T follicular helper cell (primary cell): ENCODE results near the gene ANO10.
"Not testable (repeated sequence)": the region's sequence is repeated elsewhere in the genome, so short reads cannot be mapped to it uniquely, and the experiment has no call there.

ENCODE experiments used
- DNase-seq: peaks from one replicate; pipeline ENCODE4 v3.0.0-alpha.2; 2020; ENCODE audit warnings: low read depth
- total RNA-seq, 2 experiments: gene quantifications; one replicate each; lab custom pipeline; 2026; lab: John Stamatoyannopoulos, UW

Gene ANO10, protein sequence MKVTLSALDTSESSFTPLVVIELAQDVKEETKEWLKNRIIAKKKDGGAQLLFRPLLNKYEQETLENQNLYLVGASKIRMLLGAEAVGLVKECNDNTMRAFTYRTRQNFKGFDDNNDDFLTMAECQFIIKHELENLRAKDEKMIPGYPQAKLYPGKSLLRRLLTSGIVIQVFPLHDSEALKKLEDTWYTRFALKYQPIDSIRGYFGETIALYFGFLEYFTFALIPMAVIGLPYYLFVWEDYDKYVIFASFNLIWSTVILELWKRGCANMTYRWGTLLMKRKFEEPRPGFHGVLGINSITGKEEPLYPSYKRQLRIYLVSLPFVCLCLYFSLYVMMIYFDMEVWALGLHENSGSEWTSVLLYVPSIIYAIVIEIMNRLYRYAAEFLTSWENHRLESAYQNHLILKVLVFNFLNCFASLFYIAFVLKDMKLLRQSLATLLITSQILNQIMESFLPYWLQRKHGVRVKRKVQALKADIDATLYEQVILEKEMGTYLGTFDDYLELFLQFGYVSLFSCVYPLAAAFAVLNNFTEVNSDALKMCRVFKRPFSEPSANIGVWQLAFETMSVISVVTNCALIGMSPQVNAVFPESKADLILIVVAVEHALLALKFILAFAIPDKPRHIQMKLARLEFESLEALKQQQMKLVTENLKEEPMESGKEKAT
- 7.2 to 10.9 reads per million in 2 experiments for total RNA-seq

- DNase-seq: peak; percentile 86
These were observed at the start of gene ANO10 for GRCh38 chr3:43621656-43622432. TSS of gene ANO10 (minus strand) at chr3:43622011. CDS start at chr3:43605852, 16,159 bp downstream.

- DNase-seq: no peak
These were observed 49.1 kb upstream of the ANO10 start for GRCh38 chr3:43670635-43671522.

DNA sequence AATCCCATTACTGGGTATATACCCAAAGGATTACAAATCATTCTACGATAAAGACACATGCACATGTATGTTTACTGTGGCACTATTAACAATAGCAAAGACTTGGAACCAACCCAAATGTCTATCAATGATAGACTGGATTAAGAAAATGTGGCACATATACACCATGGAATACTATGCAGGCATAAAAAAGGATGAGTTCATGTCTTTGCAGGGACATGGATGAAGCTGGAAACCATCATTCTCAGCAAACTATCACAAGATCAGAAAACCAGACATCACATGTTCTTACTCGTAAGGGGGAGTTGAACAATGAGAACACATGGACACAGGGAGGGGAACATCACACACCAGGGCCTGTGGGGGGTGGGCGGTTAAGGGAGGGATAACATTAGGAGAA lies 43.2 kb upstream of the ANO10 start:
- not testable (repeated sequence) for DNase-seq

DNA sequence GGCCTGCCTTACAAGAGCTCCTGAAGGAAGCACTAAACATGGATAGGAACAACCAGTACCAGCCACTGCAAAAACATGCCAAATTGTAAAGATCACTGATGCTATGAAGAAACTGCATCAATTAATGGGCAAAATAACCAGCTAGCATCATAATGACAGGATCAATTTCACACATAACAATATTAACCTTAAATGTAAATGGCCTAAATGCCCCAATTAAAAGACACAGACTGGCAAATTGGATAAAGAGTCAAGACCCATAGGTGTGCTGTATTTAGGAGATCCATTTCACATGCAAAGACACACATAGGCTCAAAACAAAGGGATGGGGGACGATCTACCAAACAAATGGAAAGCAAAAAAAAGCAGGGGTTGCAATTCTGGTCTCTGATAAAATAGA lies 39.6 kb upstream of the ANO10 start:
- not testable (repeated sequence) for DNase-seq

GRCh38 chr3:43659250-43659880 lies 37.6 kb upstream of the ANO10 start:
- no peak for DNase-seq

- DNase-seq: not testable (repeated sequence)
These were observed 34.6 kb upstream of the ANO10 start for GRCh38 chr3:43656390-43656789.

- DNase-seq: no peak
These were observed 28.5 kb upstream of the ANO10 start for GRCh38 chr3:43650345-43650744.

DNA sequence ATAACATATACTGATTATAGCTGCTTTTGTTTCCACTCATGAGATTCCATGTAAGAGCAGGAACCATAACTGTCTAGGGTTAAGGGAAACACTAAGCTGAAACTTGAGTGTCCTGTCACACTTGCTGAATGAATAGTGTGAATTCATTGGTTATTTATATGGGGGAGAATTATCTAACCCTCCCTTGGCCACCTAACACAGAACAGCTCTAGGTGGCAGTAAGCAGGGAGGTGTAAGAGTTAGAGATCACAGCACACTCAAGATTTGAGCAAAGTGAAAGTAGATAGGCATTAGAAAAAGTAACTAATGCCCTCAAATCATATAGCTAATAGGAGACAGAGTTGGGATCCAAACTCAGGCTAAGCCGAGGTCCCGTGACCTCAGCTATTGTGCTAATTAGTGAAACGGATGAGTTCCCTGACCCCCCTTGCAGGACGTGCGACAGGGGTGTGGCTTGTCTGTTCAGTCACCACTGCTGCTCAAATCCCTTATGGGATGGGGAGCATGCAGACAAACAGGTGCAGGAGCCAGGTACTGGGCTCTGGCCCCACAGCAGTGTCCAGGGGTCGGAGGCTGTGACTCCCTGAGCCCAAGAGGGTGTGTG lies 27.7 kb upstream of the ANO10 start:
- no peak for DNase-seq

DNA sequence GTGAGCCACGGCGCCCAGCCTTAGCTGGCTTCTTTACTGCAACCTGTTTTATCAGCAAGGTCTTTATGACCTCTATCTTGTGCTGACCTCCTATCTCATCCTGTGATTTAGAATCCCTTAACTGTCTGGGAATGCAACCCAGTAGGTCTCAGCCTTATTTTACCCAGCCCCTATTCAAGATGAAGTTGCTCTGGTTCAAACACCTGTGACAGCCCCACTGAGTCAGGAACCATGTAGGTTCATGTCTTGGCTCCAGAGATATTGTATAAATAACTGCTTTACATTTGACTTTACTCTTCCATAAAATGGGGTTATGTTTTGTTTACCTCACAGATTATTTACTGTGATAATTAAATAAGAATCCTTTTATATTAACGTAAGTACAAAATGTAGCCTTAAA lies 27.1 kb upstream of the ANO10 start:
- no peak for DNase-seq

DNA sequence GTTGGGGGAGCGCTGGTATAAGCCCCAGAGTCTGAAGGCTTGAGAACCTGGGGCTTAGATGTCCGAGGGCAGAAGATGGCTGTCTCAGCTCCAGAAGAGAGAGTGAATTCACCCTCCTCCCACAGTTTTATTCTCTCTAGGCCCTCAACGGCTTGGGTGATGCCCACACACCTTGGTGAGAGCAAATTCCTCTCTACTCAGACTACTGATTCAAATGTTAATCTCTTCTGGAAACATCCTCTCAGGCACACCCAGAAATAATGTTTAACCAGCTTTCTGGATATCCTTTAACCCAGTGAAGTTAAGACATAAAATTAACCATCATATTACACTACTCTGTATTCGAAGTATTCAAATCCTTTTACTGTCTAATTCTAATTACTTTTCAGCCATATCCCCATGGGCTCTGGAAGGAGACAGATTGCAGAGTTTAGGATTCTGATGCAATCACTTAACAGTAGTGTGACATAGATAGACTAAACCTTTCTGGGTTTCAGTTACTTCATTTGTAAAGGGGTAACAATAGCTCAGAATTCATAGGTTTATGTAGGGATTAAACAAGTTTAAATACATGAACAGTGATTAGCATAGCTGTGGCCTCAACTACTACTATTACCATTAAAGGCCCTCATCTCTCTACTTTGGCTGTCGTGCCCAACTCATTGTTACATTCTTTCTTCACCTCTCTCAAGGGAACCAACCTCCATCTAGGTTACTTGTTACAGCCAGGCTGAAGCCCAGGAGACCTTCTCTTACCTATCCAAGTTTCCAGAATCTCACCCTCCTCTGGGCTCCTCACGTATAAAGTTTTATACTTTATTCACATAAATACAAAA lies 25.7 kb upstream of the ANO10 start:
- no peak for DNase-seq

- no peak for DNase-seq
These were observed 22.6 kb upstream of the ANO10 start for GRCh38 chr3:43644443-43644842.

DNA sequence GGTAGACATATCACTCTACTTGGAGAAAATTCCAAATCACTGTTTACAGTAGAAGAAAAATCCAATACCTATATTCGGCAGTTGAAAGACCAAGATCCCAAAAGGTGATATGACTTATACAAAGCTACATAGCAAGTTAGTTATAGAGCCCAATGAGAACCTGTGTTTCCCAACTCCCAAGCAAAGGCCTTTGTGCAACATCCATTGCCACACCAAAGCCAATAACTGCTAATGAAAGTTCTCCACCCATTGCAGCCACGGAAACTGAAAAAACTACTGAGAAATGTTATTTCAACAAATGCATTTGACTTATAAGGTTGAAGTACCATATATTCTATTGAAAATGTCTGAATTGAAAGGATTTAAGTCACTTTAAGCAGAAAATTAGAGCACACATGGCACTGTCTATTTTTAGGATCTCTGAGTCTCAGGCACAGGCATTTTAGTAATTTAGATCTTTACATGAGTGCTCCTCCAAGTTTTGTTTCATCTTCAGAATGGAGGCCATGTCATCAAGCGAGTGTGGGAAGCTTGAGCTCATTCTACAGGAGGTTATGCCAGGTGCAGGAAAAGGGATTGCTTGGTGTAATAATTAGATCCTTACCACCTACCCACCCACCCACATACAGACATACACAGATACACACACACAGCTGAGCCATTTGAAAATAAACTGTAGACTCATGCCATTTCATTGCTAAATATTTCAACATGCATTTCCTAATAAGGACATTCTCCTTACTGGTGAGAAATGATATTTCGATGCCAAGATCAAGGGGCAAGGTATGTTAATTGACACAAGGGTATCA lies 19.7 kb upstream of the ANO10 start:
- DNase-seq: no peak

DNA sequence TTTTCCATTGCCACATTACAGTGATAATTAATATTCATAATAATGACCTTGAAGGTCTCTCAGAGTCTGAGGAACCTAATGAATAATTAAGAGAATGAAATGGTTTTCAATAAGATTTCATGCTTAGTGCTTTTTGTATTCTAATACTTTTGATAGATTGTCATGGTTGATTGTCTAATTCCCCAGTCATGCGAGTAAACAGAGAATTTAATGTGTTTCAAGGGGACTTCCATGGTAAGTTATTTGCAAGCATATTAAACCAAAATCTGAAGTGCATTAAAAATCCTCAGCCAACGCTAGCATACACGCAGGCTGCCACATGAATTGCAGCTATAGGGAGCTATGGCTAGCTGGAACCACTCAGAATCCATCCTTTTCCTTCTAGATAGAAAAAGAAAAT lies 18.9 kb upstream of the ANO10 start:
- no peak for DNase-seq

DNA sequence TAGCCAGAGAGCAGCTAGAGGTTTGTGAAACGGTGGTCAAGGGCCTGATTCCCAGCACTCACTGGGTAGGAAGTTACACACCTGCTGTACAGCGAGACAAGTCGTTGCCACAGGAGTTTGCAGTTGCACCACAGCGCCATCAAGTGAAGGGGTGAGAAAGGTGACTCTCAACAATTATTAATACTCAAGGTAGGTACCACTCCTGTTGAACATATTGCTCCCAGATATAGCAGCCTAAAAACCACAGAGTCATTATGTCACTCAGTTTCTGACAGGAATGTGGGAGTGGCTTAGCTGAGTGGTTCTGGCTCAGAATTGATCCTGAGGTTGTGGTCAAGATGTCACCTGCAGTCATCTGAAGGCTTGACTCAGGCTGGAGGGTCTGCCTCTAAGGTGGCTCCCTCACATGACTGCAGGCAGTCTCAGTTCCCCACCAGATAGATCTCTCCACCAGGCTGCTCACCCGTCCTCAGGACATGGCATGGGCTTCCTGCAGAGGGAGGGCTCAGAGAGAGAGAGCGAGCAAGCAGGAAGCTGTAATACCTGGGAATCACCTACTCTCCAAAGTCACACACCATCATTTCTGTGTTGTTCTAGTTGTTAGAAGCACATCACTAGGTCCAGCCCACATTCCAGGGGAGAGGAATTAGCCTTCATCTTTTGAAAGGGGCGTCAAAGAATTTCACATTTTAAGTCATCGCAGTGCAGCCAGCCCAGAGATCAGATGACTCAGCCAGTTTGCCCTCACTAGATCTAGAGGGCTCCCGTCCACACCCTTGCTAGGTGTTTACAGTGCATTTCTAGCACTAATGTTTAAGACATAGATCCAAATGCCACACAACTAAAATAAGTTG lies 17.0 kb upstream of the ANO10 start:
- DNase-seq: no peak

DNA sequence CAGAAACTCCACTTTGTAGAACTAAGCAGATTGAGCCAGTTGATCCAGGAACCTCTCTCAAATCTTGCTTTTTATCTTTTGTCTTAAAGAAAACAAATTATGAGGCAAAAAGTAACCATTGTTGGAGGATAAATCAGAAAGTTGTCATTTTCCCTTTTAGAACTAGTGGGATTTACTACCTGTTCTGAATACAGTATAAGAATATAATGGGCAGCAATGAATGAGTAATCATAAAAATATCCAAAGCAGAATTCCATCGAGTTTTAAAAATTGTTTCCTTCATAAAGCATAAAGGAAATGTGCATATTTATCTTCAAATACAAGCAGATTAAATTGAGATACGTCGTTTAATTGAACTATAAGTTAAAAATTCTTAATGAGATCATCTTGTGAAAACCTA lies 15.9 kb upstream of the ANO10 start:
- no peak for DNase-seq

GRCh38 chr3:43632986-43633385 lies 11.2 kb upstream of the ANO10 start:
- no peak for DNase-seq

GRCh38 chr3:43632269-43632733 lies 10.5 kb upstream of the ANO10 start:
- no peak for DNase-seq

DNA sequence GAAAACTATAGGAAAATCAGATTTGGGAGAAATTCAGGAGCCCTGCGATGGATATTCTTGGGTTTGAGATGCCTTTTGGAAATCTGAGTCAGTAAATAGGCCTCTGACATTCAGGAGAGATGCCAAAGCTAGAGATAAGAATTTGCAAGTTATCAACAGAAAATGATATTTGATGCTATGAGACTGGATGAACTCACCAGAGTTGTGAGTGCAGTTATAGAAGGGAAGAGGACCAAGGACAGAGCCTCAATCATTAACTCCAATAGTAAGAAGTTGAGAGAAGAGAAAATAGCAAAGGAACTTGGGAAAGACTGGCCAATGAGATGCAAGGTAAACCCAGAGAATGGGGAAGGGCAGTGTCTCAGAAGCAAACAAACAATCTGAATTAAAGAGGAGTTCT lies 7.9 kb upstream of the ANO10 start:
- DNase-seq: no peak
